ENCODE measurements around the gene HTT. TPM values are rescaled to one million over a fixed set of nuclear protein-coding genes. Genes with fewer than 3 reads are reported as not detected.

Gene HTT
- total RNA-seq, 1 donor from 2014 or later, result 38.5 TPM

GRCh38 chr4:3198906-3199305 lies 124.4 kb downstream of the HTT start:
- no peak overlapping the region for H3K4me3 Mint-ChIP-seq (ENCODE audit: unreplicated experiment)
- no peak overlapping the region for H3K27ac Mint-ChIP-seq (ENCODE audit: unreplicated experiment)
- no peaks in the 10 kb centered on the region for H3K9me3 Mint-ChIP-seq (ENCODE audit: low read depth)
- no peak for DNase-seq (ENCODE audit: low spot score)
- no peak for TF ChIP-seq CTCF (IDR thresholded peaks at IDR 0.05)
- peaks cover 16% of the 10 kb centered on the region for H3K36me3 Mint-ChIP-seq (ENCODE audit: low read depth)
- H3K4me1 Mint-ChIP-seq (ENCODE audit: low read depth), result peaks cover 6% of the 10 kb centered on the region
- no peaks in the 10 kb centered on the region for H3K27me3 Mint-ChIP-seq (ENCODE audit: low read depth)

GRCh38 chr4:3199653-3200422 lies 125.4 kb downstream of the HTT start:
- H3K27me3 Mint-ChIP-seq (ENCODE audit: low read depth), result no peaks in the 10 kb centered on the region
- H3K9me3 Mint-ChIP-seq (ENCODE audit: low read depth), result no peaks in the 10 kb centered on the region
- H3K4me1 Mint-ChIP-seq (ENCODE audit: low read depth), result peaks cover 9% of the 10 kb centered on the region
- no peak overlapping the region for H3K4me3 Mint-ChIP-seq (ENCODE audit: unreplicated experiment)
- no peak for TF ChIP-seq CTCF (IDR thresholded peaks at IDR 0.05)
- peaks cover 16% of the 10 kb centered on the region for H3K36me3 Mint-ChIP-seq (ENCODE audit: low read depth)
- peak; percentile 75 for DNase-seq (ENCODE audit: low spot score)
- no peak overlapping the region for H3K27ac Mint-ChIP-seq (ENCODE audit: unreplicated experiment)

- no peak for TF ChIP-seq CTCF (IDR thresholded peaks at IDR 0.05)
- peak; percentile 33 for DNase-seq (ENCODE audit: low spot score)
- Mint-ChIP-seq H3K4me1 (ENCODE audit: low read depth) (peaks cover 9% of the 10 kb centered on the region), H3K27me3 (ENCODE audit: low read depth) (no peaks in the 10 kb centered on the region), H3K9me3 (ENCODE audit: low read depth) (no peaks in the 10 kb centered on the region), H3K27ac (ENCODE audit: unreplicated experiment) (no peak overlapping the region), H3K4me3 (ENCODE audit: unreplicated experiment) (no peak overlapping the region), H3K36me3 (ENCODE audit: low read depth) (peaks cover 16% of the 10 kb centered on the region)
Measured at GRCh38 chr4:3200423-3201090, 126.1 kb downstream of the HTT start.

GRCh38 chr4:3201718-3202702 lies 127.5 kb downstream of the HTT start:
- Mint-ChIP-seq H3K4me1 (ENCODE audit: low read depth) (peaks cover 9% of the 10 kb centered on the region), H3K36me3 (ENCODE audit: low read depth) (peaks cover 15% of the 10 kb centered on the region), H3K4me3 (ENCODE audit: unreplicated experiment) (no peak overlapping the region), H3K27me3 (ENCODE audit: low read depth) (no peaks in the 10 kb centered on the region), H3K9me3 (ENCODE audit: low read depth) (no peaks in the 10 kb centered on the region), H3K27ac (ENCODE audit: unreplicated experiment) (no peak overlapping the region)
- no peak for DNase-seq (ENCODE audit: low spot score)
- TF ChIP-seq CTCF (IDR thresholded peaks at IDR 0.05), result no peak

All from chondrocyte (in vitro differentiated cells).